Neuron (in vitro differentiated cells): ENCODE measurements around the gene STOX2.
"Not testable (repeated sequence)": the region's sequence is repeated elsewhere in the genome, so short reads cannot be mapped to it uniquely, and the experiment has no call there.

ENCODE experiments used
- H2AFZ ChIP-seq: one replicate; pipeline ENCODE4 v1.6.1; 2013; ENCODE audit warnings: low read depth, mild to moderate bottlenecking, inconsistent platforms, low read length, moderate library complexity
- H3K27me3 ChIP-seq: one replicate; pipeline ENCODE4 v1.6.1; 2013; ENCODE audit warnings: low read length; ENCODE audit not compliant: insufficient read depth
- H3K36me3 ChIP-seq: one replicate; pipeline ENCODE4 v1.6.1; 2013; ENCODE audit warnings: low read length; ENCODE audit not compliant: insufficient read depth
- H3K4me1 ChIP-seq: one replicate; pipeline ENCODE4 v1.6.1; 2013; ENCODE audit warnings: low read length; ENCODE audit not compliant: insufficient read depth
- H3K4me3 ChIP-seq: 2 replicates; pipeline ENCODE4 v1.5.1; 2013; ENCODE audit warnings: mild to moderate bottlenecking, low read length, moderate library complexity
- H3K9me3 ChIP-seq: one replicate; pipeline ENCODE4 v1.6.1; 2013; ENCODE audit warnings: low read length

STOX2 gene

GRCh38 chr4:184030036-184030435 lies 124.9 kb downstream of the STOX2 start:
- no peak overlapping the region for H3K4me3 ChIP-seq
- peaks cover 7% of the 10 kb centered on the region for H3K9me3 ChIP-seq
- H3K36me3 ChIP-seq = peaks cover 15% of the 10 kb centered on the region
- no peaks in the 10 kb centered on the region for H3K27me3 ChIP-seq
- H2AFZ ChIP-seq = no peak overlapping the region
- no peaks in the 10 kb centered on the region for H3K4me1 ChIP-seq

DNA sequence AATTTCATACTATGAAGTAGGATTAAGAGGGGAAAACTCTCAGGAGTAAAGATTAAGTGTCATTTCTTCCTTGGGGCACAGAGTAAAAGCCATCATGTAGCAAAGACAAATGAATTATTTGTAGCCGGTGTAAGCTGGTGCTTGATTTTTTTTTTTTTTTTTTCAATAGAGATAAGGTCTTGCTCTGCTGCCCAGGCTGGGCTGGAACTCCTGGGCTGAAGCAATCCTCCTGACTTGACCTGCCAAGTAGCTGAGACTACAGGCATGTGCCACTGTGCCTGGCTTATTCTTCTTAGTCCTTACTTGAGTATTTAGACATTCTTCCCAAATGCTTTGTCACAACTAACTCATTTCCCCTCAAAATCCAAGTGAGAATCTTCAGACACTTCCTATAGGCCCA lies 125.7 kb downstream of the STOX2 start:
- Histone ChIP-seq H3K27me3 (no peaks in the 10 kb centered on the region), H2AFZ (no peak overlapping the region), H3K9me3 (peaks cover 7% of the 10 kb centered on the region), H3K4me3 (no peak overlapping the region), H3K36me3 (peaks cover 16% of the 10 kb centered on the region), H3K4me1 (no peaks in the 10 kb centered on the region)

DNA sequence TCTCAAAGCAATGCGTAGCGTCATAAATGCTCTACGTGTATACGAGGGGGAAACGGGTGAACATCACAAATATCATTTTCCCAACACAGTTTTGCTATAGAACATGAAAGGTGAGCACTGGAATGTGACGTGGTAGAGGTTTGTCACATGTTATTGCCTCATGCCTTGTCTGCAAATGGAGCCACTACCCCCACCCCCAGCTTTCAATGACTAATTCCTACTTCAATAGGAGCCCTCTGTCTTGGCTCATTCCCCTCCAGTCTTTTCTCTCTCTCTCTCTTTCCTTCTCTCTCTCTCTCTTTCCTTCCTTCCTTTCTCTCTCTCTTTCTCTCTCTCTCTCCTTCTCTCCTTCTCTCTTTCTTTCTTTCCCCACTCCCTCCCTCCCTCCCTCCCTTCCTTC lies 127.0 kb downstream of the STOX2 start:
- Histone ChIP-seq H2AFZ (no peak overlapping the region), H3K9me3 (peaks cover 7% of the 10 kb centered on the region), H3K36me3 (peaks cover 16% of the 10 kb centered on the region), H3K4me3 (no peak overlapping the region), H3K27me3 (no peaks in the 10 kb centered on the region), H3K4me1 (no peaks in the 10 kb centered on the region)

DNA sequence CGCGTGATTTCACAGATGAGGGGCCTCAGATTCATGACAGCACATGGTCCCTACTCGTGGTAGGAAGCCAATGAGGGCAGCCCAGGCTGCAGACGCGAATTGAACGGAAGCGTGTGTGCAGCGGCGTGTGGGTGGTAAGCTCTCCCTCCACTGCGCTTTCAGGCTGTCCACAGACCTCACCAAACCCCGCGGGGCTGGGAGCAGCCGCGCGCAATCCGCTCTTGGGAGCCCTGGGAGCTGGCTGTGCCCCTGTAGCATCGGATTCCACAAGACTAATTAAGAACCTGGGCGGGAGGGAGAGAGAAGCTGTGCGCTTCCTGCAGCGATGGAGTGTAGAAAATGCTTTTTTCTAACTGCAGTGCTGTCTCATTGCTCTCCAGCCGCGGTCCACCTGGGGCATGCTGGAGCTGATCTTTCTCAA lies 134.9 kb downstream of the STOX2 start:
- Histone ChIP-seq H3K9me3 (peaks cover 4% of the 10 kb centered on the region), H2AFZ (no peak overlapping the region), H3K27me3 (no peaks in the 10 kb centered on the region), H3K36me3 (peaks cover 1% of the 10 kb centered on the region), H3K4me3 (no peak overlapping the region), H3K4me1 (no peaks in the 10 kb centered on the region)

- Histone ChIP-seq H3K4me3 (no peak overlapping the region), H3K36me3 (no peaks in the 10 kb centered on the region), H3K9me3 (peaks cover 4% of the 10 kb centered on the region), H3K27me3 (no peaks in the 10 kb centered on the region), H2AFZ (no peak overlapping the region), H3K4me1 (no peaks in the 10 kb centered on the region)
These were observed 136.0 kb downstream of the STOX2 start for GRCh38 chr4:184041156-184041555.

DNA sequence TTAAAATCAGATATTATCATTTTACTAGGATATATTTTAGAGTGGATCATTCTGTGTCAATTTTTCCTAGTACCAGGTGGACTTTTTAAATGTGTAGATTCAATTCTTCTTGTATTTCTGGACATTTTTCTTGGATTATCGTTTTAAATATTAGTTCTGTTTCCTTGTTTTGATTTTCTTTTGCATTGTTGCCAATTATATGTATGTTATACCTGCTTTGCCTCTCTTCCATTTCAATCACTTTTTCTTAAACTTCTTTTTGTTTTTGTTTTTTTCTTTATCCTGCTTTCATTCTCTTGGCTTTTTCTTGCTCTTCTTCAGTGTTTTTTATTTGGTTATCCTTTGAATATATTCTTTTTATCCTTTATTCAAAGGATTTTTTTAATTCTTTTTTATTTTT lies 141.0 kb downstream of the STOX2 start:
- Histone ChIP-seq H3K36me3 (no peaks in the 10 kb centered on the region), H3K4me1 (no peaks in the 10 kb centered on the region), H3K9me3 (peaks cover 6% of the 10 kb centered on the region), H3K27me3 (no peaks in the 10 kb centered on the region), H2AFZ (no peak overlapping the region), H3K4me3 (no peak overlapping the region)

DNA sequence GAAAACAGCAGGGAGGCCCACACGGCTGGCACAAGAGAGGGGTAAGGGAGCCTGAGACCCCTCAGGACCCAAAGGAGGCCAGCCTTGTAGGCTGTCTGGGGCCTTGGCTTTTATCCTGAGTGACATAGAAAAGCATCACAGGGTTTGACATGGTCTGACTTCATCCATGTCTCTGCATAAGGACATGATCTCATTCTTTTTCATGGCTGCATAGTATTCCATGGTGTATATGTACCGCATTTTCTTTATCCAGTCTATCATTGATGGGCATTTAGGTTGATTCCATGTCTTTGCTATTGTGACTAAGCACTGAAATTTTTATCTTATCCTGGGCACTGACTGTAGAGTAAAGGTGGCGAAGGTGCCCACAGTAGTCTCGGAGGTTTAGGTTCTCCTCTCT lies 146.2 kb downstream of the STOX2 start:
- H3K27me3 ChIP-seq, H2AFZ ChIP-seq, H3K4me3 ChIP-seq, H3K36me3 ChIP-seq, H3K9me3 ChIP-seq, H3K4me1 ChIP-seq: not testable (repeated sequence)

GRCh38 chr4:184052616-184053015 lies 147.5 kb downstream of the STOX2 start:
- H3K4me1 ChIP-seq = no peaks in the 10 kb centered on the region
- no peak overlapping the region for H2AFZ ChIP-seq
- H3K27me3 ChIP-seq = no peaks in the 10 kb centered on the region
- peaks cover 2% of the 10 kb centered on the region for H3K9me3 ChIP-seq
- H3K36me3 ChIP-seq = no peaks in the 10 kb centered on the region
- no peak overlapping the region for H3K4me3 ChIP-seq

GRCh38 chr4:184053434-184053833 lies 148.3 kb downstream of the STOX2 start:
- Histone ChIP-seq H3K36me3 (no peaks in the 10 kb centered on the region), H3K4me1 (no peaks in the 10 kb centered on the region), H2AFZ (no peak overlapping the region), H3K4me3 (no peak overlapping the region), H3K9me3 (peaks cover 2% of the 10 kb centered on the region), H3K27me3 (no peaks in the 10 kb centered on the region)

- Histone ChIP-seq H3K36me3 (peaks cover 4% of the 10 kb centered on the region), H3K9me3 (peaks cover 3% of the 10 kb centered on the region), H3K4me1 (no peaks in the 10 kb centered on the region), H2AFZ (no peak overlapping the region), H3K27me3 (no peaks in the 10 kb centered on the region), H3K4me3 (no peak overlapping the region)
These were observed 151.8 kb downstream of the STOX2 start for GRCh38 chr4:184056877-184057276.

DNA sequence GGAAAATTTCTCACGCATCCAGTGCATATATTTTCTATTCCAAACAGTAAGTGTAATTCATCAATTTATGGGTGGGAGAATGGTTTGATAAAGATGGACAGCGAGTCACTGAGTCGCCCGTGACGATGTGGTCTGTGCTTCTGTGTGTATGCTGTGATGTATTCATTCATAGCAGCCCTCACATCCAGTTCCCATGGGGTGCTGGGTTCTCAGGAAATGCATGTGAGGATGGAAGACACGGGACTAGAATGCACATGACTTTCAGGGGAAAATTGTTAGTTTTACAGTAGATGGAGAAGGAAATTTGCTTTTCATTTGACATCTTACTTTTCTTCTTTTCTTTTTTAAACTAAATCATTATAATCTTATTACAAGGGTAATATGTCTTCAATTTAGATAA lies 152.9 kb downstream of the STOX2 start:
- Histone ChIP-seq H3K36me3 (peaks cover 4% of the 10 kb centered on the region), H3K9me3 (peaks cover 3% of the 10 kb centered on the region), H2AFZ (no peak overlapping the region), H3K4me3 (no peak overlapping the region), H3K27me3 (no peaks in the 10 kb centered on the region), H3K4me1 (no peaks in the 10 kb centered on the region)

GRCh38 chr4:184059099-184059498 lies 154.0 kb downstream of the STOX2 start:
- Histone ChIP-seq H3K27me3 (no peaks in the 10 kb centered on the region), H2AFZ (no peak overlapping the region), H3K36me3 (peaks cover 4% of the 10 kb centered on the region), H3K4me3 (no peak overlapping the region), H3K4me1 (no peaks in the 10 kb centered on the region), H3K9me3 (peaks cover 3% of the 10 kb centered on the region)

DNA sequence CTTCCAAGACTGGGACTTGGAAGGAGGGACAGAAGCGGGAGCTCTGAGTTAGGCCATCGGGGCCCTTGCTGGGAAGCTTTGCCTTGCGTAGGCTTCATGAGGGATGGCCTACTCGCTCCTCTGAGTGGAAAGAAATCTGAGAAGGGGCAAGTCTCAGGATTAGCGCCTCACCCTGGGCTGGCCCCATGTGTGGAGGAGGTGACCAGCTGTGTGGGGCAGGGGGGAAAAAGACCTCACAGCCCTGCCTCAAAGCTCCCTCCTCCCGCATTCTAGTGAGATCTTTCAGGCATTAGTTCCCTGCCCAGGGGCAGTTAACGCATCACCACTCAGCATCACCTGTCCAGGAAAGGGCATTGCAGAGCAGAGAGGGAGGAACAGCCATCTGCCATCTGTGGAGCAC lies 156.5 kb downstream of the STOX2 start:
- Histone ChIP-seq H2AFZ (no peak overlapping the region), H3K27me3 (no peaks in the 10 kb centered on the region), H3K4me3 (no peak overlapping the region), H3K4me1 (peaks cover 2% of the 10 kb centered on the region), H3K9me3 (peaks cover 3% of the 10 kb centered on the region), H3K36me3 (peaks cover 4% of the 10 kb centered on the region)

DNA sequence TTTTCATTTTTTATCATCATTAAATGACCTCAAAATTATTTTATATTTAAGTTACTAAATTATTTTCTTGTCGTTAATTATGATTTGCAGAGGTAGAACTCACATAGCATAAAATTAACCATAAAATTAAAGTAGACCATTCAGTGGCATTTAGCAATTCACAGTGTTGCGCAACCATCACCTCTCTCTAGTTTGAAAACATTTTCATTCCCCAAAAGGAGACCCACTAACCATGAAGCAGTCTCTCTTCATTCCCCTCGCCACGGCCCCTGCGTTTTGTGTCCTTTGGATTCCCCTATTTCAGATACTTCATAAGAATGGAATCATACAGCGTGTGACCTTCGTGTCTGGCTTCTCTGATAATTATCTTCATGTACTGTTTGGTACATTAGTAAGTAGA lies 157.7 kb downstream of the STOX2 start:
- peaks cover 11% of the 10 kb centered on the region for H3K4me1 ChIP-seq
- H2AFZ ChIP-seq = no peak overlapping the region
- H3K36me3 ChIP-seq = peaks cover 4% of the 10 kb centered on the region
- peaks cover 3% of the 10 kb centered on the region for H3K9me3 ChIP-seq
- H3K27me3 ChIP-seq = no peaks in the 10 kb centered on the region
- no peak overlapping the region for H3K4me3 ChIP-seq
